HEK293 (cell line): ENCODE measurements around the gene SEMA7A.
"Not testable (repeated sequence)": the region's sequence is repeated elsewhere in the genome, so short reads cannot be mapped to it uniquely, and the experiment has no call there.

Experiments used
- KLF7 ChIP-seq: fragments of 450-650 bp; formaldehyde crosslinking; IDR thresholded peaks from 2 replicates; pipeline ENCODE4 v1.5.1; 2016; ENCODE audit warnings: missing biosample characterization, missing genetic modification characterization, borderline replicate concordance
- YY1 ChIP-seq: fragments of 450-650 bp; formaldehyde crosslinking; IDR thresholded peaks from 2 replicates; pipeline ENCODE4 v1.5.1; 2018; ENCODE audit warnings: missing biosample characterization, missing genetic modification characterization
- ZBTB17 ChIP-seq: fragments of 450-650 bp; formaldehyde crosslinking; IDR thresholded peaks from 2 replicates; pipeline ENCODE4 v1.5.1; 2016; ENCODE audit warnings: missing biosample characterization, missing genetic modification characterization
- ZNF248 ChIP-seq: fragments of 450-650 bp; formaldehyde crosslinking; IDR thresholded peaks from 2 replicates; pipeline ENCODE4 v1.5.1; 2017; ENCODE audit warnings: missing biosample characterization, missing genetic modification characterization
- ZNF558 ChIP-seq: fragments of 450-650 bp; formaldehyde crosslinking; IDR thresholded peaks from 2 replicates; pipeline ENCODE4 v1.5.1; 2016; ENCODE audit warnings: missing biosample characterization, missing genetic modification characterization
- TF ChIP-seq, protein P1 (sequence below): fragments of 450-650 bp; IDR thresholded peaks from 2 replicates; pipeline ENCODE4 v1.5.1; 2018; ENCODE audit warnings: missing biosample characterization, mild to moderate bottlenecking, missing genetic modification characterization

DNA sequence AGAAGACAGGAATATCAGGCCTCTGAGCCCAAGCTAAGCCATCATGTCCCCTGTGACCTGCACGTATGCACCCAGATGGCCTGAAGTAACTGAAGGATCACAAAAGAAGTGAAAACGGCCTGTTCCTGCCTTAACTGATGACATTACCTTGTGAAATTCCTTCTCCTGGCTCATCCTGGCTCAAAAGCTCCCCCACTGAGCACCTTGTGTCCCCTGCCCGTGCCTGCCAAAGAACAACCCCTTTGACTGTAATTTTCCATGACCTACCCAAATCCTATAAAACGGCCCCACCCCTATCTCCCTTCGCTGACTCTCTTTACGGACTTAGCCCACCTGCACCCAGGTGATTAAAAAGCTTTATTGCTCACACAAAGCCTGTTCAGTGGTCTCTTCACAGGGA, 74.4 kb downstream of the SEMA7A start:
- not testable (repeated sequence) for TF ChIP-seq ZNF248 (tag by site-specific recombination); KLF7; ZNF558 (tag by site-specific recombination); YY1 (tag by site-specific recombination); ZBTB17 (tag by site-specific recombination)
- TF ChIP-seq, protein P1, sequence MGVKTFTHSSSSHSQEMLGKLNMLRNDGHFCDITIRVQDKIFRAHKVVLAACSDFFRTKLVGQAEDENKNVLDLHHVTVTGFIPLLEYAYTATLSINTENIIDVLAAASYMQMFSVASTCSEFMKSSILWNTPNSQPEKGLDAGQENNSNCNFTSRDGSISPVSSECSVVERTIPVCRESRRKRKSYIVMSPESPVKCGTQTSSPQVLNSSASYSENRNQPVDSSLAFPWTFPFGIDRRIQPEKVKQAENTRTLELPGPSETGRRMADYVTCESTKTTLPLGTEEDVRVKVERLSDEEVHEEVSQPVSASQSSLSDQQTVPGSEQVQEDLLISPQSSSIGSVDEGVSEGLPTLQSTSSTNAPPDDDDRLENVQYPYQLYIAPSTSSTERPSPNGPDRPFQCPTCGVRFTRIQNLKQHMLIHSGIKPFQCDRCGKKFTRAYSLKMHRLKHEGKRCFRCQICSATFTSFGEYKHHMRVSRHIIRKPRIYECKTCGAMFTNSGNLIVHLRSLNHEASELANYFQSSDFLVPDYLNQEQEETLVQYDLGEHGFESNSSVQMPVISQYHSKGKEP (tag by site-specific recombination) = not testable (repeated sequence)
